WERI-Rb-1 (cell line): ENCODE results near the gene LGALS7B.
"Not testable (repeated sequence)": the region's sequence is repeated elsewhere in the genome, so short reads cannot be mapped to it uniquely, and the experiment has no call there.

Experiments used
- DNase-seq: peaks from one replicate; pipeline ENCODE4 v3.0.0-alpha.2; 2020
- H3K27ac ChIP-seq: fragments of 250-450 bp; sonication (Bioruptor Pico); 2 replicates; pipeline ENCODE4 v1.5.1; 2020; ENCODE audit warnings: mild to moderate bottlenecking, moderate library complexity
- H3K27me3 ChIP-seq: fragments of 250-450 bp; sonication (Bioruptor Pico); 2 replicates; pipeline ENCODE4 v1.5.1; 2021; ENCODE audit warnings: mild to moderate bottlenecking, low read depth, moderate library complexity; ENCODE audit not compliant: insufficient read depth, severe bottlenecking
- H3K36me3 ChIP-seq: fragments of 250-450 bp; sonication (Bioruptor Pico); 2 replicates; pipeline ENCODE4 v1.5.1; 2020; ENCODE audit warnings: mild to moderate bottlenecking, moderate library complexity
- H3K4me3 ChIP-seq: 2 replicates; pipeline ENCODE4 v1.5.1; 2011; ENCODE audit warnings: low read depth, mild to moderate bottlenecking, control low read depth, low read length
- H3K9me3 ChIP-seq: fragments of 250-450 bp; sonication (Bioruptor Pico); 2 replicates; pipeline ENCODE4 v1.5.1; 2021; ENCODE audit warnings: mild to moderate bottlenecking, moderate library complexity; ENCODE audit not compliant: severe bottlenecking
- CTCF ChIP-seq: IDR thresholded peaks from 2 replicates; pipeline ENCODE4 v1.5.1; 2011; ENCODE audit warnings: low read depth, mild to moderate bottlenecking, control low read depth, inconsistent platforms, low read length

Gene LGALS7B

GRCh38 chr19:38769635-38770211 is 19.3 kb upstream of the LGALS7B start:
- Histone ChIP-seq H3K27ac (no peak overlapping the region), H3K27me3 (no peaks in the 10 kb centered on the region), H3K4me3 (no peak overlapping the region), H3K9me3 (no peaks in the 10 kb centered on the region), H3K36me3 (no peaks in the 10 kb centered on the region)
- no peak for DNase-seq
- TF ChIP-seq CTCF, result peak; percentile 30; the same call in 1 of the 2 replicates

GRCh38 chr19:38770228-38770948 is 18.6 kb upstream of the LGALS7B start:
- not testable (repeated sequence) for H3K27me3 ChIP-seq, H3K27ac ChIP-seq, DNase-seq, H3K4me3 ChIP-seq, H3K9me3 ChIP-seq, H3K36me3 ChIP-seq

- H3K9me3 ChIP-seq, H3K27ac ChIP-seq, DNase-seq, H3K27me3 ChIP-seq, H3K4me3 ChIP-seq, H3K36me3 ChIP-seq: not testable (repeated sequence)
Measured at GRCh38 chr19:38770949-38771275, 18.1 kb upstream of the LGALS7B start.

- H3K27ac ChIP-seq, H3K9me3 ChIP-seq, DNase-seq, H3K4me3 ChIP-seq, H3K36me3 ChIP-seq, H3K27me3 ChIP-seq: not testable (repeated sequence)
Measured at GRCh38 chr19:38771569-38771968, 17.4 kb upstream of the LGALS7B start.

GRCh38 chr19:38773469-38774177 is 15.4 kb upstream of the LGALS7B start, which contains the start of gene LGALS7:
Gene LGALS7, minus strand, starts transcription at chr19:38773517. Its CDS starts 25 bp downstream, at chr19:38773492.
- Histone ChIP-seq H3K4me3 (no peak within 1 kb of the TSS), H3K27me3 (no peaks in the 10 kb centered on the region), H3K36me3 (no peaks in the 10 kb centered on the region), H3K9me3 (no peaks in the 10 kb centered on the region), H3K27ac (no peak within 1 kb of the TSS)
- TF ChIP-seq CTCF, result no peak
- no peak for DNase-seq

- no peak for DNase-seq
- TF ChIP-seq CTCF, result no peak
- Histone ChIP-seq H3K9me3 (no peaks in the 10 kb centered on the region), H3K36me3 (no peaks in the 10 kb centered on the region), H3K4me3 (no peak overlapping the region), H3K27ac (no peak overlapping the region), H3K27me3 (no peaks in the 10 kb centered on the region)
Measured at GRCh38 chr19:38774181-38774950, 14.6 kb upstream of the LGALS7B start.

GRCh38 chr19:38778733-38779132 is 10.3 kb upstream of the LGALS7B start:
- H3K27ac ChIP-seq, result no peak overlapping the region

More at GRCh38 chr19:38778733-38779132, 10.3 kb upstream of the LGALS7B start:
- no peak for DNase-seq
- H3K27me3 ChIP-seq, result no peaks in the 10 kb centered on the region
- H3K9me3 ChIP-seq, result no peaks in the 10 kb centered on the region
- no peak for TF ChIP-seq CTCF
- no peak overlapping the region for H3K4me3 ChIP-seq
- H3K36me3 ChIP-seq, result no peaks in the 10 kb centered on the region
